ENCODE results near the gene PRMT1. TPM values are rescaled to one million over a fixed set of nuclear protein-coding genes. Genes with fewer than 3 reads are reported as not detected.

The PRMT1 gene
- polyA plus RNA-seq, 1 experiment: 287 TPM

DNA sequence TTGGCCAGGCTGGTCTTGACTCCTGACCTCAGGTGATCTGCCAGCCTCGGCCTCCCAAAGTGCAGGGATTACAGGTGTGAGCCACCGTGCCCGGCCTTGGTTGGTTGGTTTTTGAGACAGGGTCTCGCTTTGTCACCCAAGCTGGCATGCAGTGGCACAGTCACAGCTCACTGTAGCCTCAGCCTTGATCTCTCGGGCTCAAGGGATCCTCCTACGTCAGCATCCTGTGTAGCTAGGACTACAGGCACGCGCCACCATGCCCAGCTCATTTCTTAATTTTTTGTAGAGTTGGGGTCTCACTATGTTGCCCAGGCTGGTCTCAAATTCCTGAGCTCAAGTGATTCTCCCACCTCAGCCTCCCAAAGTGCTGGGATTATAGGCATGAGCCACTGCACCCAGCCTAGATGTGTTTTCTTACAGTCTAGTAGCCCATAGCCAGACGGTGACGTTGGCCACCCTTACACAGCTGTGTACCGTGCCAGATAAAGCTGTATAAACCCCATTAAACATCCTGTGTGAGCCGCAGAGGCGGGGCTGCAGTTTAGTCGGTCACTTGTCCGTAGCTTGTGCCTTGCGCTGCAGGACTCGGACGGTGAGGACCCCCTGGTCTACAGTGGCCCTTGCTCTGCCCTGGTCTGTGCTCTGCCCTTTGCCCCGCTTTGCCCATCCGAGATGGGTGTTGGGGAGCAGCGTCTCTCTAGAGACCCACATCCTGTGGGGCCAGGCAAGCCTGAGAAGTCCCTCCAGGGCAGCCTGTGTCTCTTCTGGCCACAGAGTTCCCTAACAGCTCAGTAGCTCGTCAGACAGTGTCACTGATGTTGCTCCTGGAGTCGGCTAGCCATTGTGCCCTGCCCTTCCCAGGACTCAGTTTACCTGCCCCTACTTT is 21.3 kb upstream of the PRMT1 start:
- H3K4me3 ChIP-seq (ENCODE audit: low read depth, low read length): no peak overlapping the region
- H3K27me3 ChIP-seq (ENCODE audit: control insufficient read depth, insufficient read depth, low read length): no peaks in the 10 kb centered on the region
- TF ChIP-seq, protein P1, sequence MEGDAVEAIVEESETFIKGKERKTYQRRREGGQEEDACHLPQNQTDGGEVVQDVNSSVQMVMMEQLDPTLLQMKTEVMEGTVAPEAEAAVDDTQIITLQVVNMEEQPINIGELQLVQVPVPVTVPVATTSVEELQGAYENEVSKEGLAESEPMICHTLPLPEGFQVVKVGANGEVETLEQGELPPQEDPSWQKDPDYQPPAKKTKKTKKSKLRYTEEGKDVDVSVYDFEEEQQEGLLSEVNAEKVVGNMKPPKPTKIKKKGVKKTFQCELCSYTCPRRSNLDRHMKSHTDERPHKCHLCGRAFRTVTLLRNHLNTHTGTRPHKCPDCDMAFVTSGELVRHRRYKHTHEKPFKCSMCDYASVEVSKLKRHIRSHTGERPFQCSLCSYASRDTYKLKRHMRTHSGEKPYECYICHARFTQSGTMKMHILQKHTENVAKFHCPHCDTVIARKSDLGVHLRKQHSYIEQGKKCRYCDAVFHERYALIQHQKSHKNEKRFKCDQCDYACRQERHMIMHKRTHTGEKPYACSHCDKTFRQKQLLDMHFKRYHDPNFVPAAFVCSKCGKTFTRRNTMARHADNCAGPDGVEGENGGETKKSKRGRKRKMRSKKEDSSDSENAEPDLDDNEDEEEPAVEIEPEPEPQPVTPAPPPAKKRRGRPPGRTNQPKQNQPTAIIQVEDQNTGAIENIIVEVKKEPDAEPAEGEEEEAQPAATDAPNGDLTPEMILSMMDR (IDR thresholded peaks at IDR 0.05; ENCODE audit: low read depth, low read length): no peak
- H3K27ac ChIP-seq (ENCODE audit: low read depth, low read length): no peak overlapping the region
- no peak for DNase-seq (ENCODE audit: low read depth, low spot score)
- ChIA-PET CTCF (interaction anchor here (0.8 to 1.2 kb wide), 2 partner anchors 17 kb away, joined by 3 to 7 read pairs; no protein-coding TSS in a partner anchor), POLR2A (no interaction called here)
- no peaks in the 10 kb centered on the region; the same call in 1 of the 2 replicates for H3K9me3 ChIP-seq (ENCODE audit: control insufficient read depth, insufficient read depth, low read length)

DNA sequence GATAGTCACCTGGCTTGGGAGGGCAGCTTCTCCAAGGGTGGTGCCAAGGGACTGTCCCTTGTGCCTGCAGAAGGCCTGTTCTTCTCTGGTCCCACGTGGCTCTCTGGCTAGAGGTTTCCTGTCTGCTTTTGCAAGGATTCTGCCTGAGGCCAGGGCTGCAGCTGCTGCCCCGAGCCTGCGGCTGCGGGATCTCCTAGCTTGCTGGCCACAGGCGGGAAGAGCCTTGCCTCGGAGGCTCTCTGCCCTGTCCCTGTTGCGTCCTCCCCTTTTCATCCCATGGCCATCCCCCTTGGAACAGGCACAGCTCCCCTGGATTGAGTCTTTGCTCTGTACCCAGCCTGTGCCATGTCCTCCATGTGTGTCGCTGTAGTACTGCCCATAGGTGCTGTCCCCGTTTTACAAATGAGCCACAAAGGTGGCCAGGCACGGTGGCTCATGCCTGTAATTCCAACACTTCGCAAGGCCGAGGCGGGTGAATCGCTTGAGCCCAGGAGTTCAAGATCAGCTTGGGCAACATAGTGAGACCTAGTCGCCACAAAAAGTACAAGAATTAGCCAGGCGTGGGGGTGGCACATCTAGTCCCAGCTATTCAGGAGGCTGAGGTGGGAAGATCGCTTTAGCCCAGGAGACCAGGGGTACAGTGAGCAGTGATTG is 20.5 kb upstream of the PRMT1 start:
- CTCF ChIA-PET: interaction anchor here (0.8 kb wide), 1 partner anchor 16 kb away, joined by 3 read pairs; no protein-coding TSS in a partner anchor

GRCh38 chr19:49657493-49658138 is 19.5 kb upstream of the PRMT1 start:
- TF ChIP-seq, protein P1 (IDR thresholded peaks at IDR 0.05; ENCODE audit: low read depth, low read length): no peak
- ChIA-PET POLR2A (no interaction called here), CTCF (no interaction called here)

More for the DNA sequence above, 20.5 kb upstream of the PRMT1 start:
- TF ChIP-seq, protein P1 (IDR thresholded peaks at IDR 0.05; ENCODE audit: low read depth, low read length): no peak
- POLR2A ChIA-PET: no interaction called here
- no peak overlapping the region for H3K4me3 ChIP-seq (ENCODE audit: low read depth, low read length)
- H3K9me3 ChIP-seq (ENCODE audit: control insufficient read depth, insufficient read depth, low read length): no peaks in the 10 kb centered on the region
- no peak for DNase-seq (ENCODE audit: low read depth, low spot score)
- no peaks in the 10 kb centered on the region for H3K27me3 ChIP-seq (ENCODE audit: control insufficient read depth, insufficient read depth, low read length)
- H3K27ac ChIP-seq (ENCODE audit: low read depth, low read length): no peak overlapping the region

GRCh38 chr19:49658139-49658517 is 18.9 kb upstream of the PRMT1 start:
- TF ChIP-seq, protein P1 (IDR thresholded peaks at IDR 0.05; ENCODE audit: low read depth, low read length): no peak
- Histone ChIP-seq H3K27ac (ENCODE audit: low read depth, low read length) (no peak overlapping the region), H3K27me3 (ENCODE audit: control insufficient read depth, insufficient read depth, low read length) (no peaks in the 10 kb centered on the region), H3K9me3 (ENCODE audit: control insufficient read depth, insufficient read depth, low read length) (no peaks in the 10 kb centered on the region), H3K4me3 (ENCODE audit: low read depth, low read length) (no peak overlapping the region)
- DNase-seq (ENCODE audit: low read depth, low spot score): no peak
- POLR2A ChIA-PET: no interaction called here
- CTCF ChIA-PET: no interaction called here

More at GRCh38 chr19:49657493-49658138, 19.5 kb upstream of the PRMT1 start:
- Histone ChIP-seq H3K4me3 (ENCODE audit: low read depth, low read length) (no peak overlapping the region), H3K9me3 (ENCODE audit: control insufficient read depth, insufficient read depth, low read length) (no peaks in the 10 kb centered on the region), H3K27me3 (ENCODE audit: control insufficient read depth, insufficient read depth, low read length) (no peaks in the 10 kb centered on the region), H3K27ac (ENCODE audit: low read depth, low read length) (no peak overlapping the region)
- no peak for DNase-seq (ENCODE audit: low read depth, low spot score)
